ENCODE data around the gene AKAP8L. TPM values are rescaled to one million over a fixed set of nuclear protein-coding genes. Genes with fewer than 3 reads are reported as not detected.

The AKAP8L gene
- total RNA-seq, 1 experiment from 2014 or later = 123 TPM

- WGBS (ENCODE audit: extremely low coverage, insufficient read length, low lambda C conversion rate) = no CpG with 5 or more reads among the region's 44 CpGs
Observed at GRCh38 chr19:15432018-15432494, 13.3 kb upstream of the AKAP8L start.

More at GRCh38 chr19:15432018-15432494, 13.3 kb upstream of the AKAP8L start:
- Mint-ChIP-seq H3K4me1 (peaks cover 20 to 22% of the 10 kb centered on the region in 2 experiments), H3K36me3 (ENCODE audit: insufficient read depth in 1 of 3, low read depth in 3 of 3) (peaks cover 6 to 14% (median 11%) of the 10 kb centered on the region in 3 experiments), H3K9me3 (no peaks in the 10 kb centered on the region; a peak in 1 of 5 replicates), H3K27me3 (ENCODE audit: low read depth) (no peaks in the 10 kb centered on the region), H3K27ac (peak overlapping the region; percentile 84 to 96 (median 92); a peak in 5 of 7 replicates), H3K4me3 (peak overlapping the region; percentile 98 to 99)
- Histone ChIP-seq H2BK20ac (ENCODE audit: low read depth, low read length, poor library complexity, severe bottlenecking) (no peak overlapping the region), H2BK5ac (ENCODE audit: insufficient read length, low read length) (no peak overlapping the region), H3K56ac (ENCODE audit: insufficient read length, low read depth, low read length) (no peak overlapping the region), H3K23me2 (ENCODE audit: insufficient read length, low read depth, low read length, poor library complexity, severe bottlenecking) (peaks cover 15% of the 10 kb centered on the region), H3K79me1 (ENCODE audit: insufficient read depth, low read depth, low read length, poor library complexity, severe bottlenecking) (peaks cover 6% of the 10 kb centered on the region), H3K27ac (ENCODE audit: insufficient read length, low read depth, low read length) (no peak overlapping the region), H3K9me3 (ENCODE audit: control insufficient read depth, low read depth, low read length) (no peaks in the 10 kb centered on the region), H4K20me1 (ENCODE audit: control insufficient read depth, insufficient read depth, insufficient read length) (no peaks in the 10 kb centered on the region), H2AFZ (ENCODE audit: low read length) (no peak overlapping the region), H3K4ac (ENCODE audit: low read depth, low read length) (no peak overlapping the region), H3K79me2 (ENCODE audit: insufficient read depth, low read length) (peaks cover 4% of the 10 kb centered on the region; the same call in 1 of the 2 replicates), H2AK5ac (ENCODE audit: insufficient read length, low read length) (no peak overlapping the region), H2BK15ac (ENCODE audit: low read depth, low read length) (no peak overlapping the region), H4K91ac (ENCODE audit: insufficient read length, low read depth, low read length) (no peak overlapping the region), H2BK120ac (ENCODE audit: low read depth, low read length, poor library complexity, severe bottlenecking) (no peak overlapping the region), H3T11ph (ENCODE audit: low read length) (no peak overlapping the region), H3K14ac (ENCODE audit: insufficient read depth, low read length) (peak overlapping the region; percentile 31; the same call in 1 of the 2 replicates), H4K5ac (ENCODE audit: insufficient read length, low read depth, low read length) (no peak overlapping the region), H3K4me1 (ENCODE audit: insufficient read depth, low read length) (no peaks in the 10 kb centered on the region; the same call in 1 of the 2 replicates), H4K8ac (replicated peaks; ENCODE audit: insufficient read length, low read depth, low read length) (no peak overlapping the region), H3K23ac (ENCODE audit: insufficient read length, low read depth, low read length) (no peak overlapping the region), H2BK12ac (ENCODE audit: insufficient read length, low read depth, low read length) (no peak overlapping the region), H3K27me3 (ENCODE audit: insufficient read depth, low read length) (no peaks in the 10 kb centered on the region), H3K4me2 (ENCODE audit: insufficient read depth, insufficient read length, low read length) (peak overlapping the region; percentile 65), H3K18ac (ENCODE audit: insufficient read length, low read depth, low read length) (no peak overlapping the region), H3K9ac (ENCODE audit: extremely low read depth, insufficient read length, low read length) (peak overlapping the region; percentile 80)
- TF ChIP-seq CTCF (conservative IDR thresholded peaks at IDR 0.05) = no peak
- DNase-seq = no peak
